A204.1 (cell line): ENCODE data around the gene PEAK3.

Source experiments
- FAIRE-seq: peaks from 2 replicates; lab custom pipeline; 2012; peaks lifted over from hg19 to GRCh38; lab: Jason Lieb, UNC

The PEAK3 gene

DNA sequence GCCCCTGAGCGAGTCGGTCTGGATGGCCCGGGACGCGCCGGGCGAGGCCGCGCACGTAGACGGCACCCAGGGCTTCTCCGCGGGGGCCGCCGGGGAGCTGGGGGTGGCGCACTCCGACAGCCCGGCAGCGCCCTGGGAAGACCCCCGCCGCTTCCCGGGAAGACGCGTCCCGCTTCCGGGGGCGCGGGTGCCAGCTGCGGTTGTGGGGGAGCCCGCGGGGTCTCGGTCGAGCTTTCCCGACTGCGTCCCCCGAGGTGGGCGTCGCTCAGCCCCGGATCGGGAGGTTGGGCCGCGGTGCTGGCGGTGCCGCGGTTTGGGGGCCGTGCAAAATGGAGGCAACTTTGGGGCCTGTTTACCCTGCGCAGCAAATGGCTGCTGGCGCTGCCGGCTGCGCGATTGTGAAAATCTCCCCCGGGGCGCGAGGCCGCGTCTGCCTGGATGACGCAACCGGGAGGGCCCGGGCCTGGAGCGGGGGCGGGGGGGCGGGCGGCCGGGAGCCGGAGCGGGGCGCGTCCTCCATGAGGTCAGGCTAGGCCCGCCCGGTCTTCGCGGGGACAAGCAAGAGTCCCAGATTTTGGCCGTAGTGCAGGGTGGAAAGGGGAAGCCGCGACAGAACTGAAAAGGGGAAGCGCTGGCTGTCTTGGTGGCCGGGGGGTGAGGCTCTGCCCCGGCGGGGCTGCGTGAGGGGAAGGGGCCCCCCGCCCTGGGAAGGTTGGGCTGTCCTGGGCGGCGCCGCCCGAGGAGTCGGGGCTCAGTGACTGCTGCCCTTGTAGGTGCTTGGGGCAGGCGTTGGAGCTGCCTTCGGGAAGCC, 11.3 kb downstream of the PEAK3 start:
- FAIRE-seq: no peak

DNA sequence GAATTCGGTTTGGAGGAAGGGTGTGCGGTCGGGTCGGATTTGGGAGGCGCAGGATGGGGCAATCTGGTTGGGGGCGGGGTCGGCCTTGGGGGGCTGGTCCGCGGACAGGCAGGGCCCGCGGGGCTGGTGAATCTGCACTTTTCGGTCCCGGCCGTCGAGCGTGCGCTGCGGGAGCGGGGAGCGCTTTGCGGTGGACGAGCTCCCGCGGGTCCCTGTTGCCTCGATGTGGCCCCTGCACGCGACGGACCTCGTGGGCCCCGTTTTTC, 11.9 kb downstream of the PEAK3 start:
- no peak for FAIRE-seq

DNA sequence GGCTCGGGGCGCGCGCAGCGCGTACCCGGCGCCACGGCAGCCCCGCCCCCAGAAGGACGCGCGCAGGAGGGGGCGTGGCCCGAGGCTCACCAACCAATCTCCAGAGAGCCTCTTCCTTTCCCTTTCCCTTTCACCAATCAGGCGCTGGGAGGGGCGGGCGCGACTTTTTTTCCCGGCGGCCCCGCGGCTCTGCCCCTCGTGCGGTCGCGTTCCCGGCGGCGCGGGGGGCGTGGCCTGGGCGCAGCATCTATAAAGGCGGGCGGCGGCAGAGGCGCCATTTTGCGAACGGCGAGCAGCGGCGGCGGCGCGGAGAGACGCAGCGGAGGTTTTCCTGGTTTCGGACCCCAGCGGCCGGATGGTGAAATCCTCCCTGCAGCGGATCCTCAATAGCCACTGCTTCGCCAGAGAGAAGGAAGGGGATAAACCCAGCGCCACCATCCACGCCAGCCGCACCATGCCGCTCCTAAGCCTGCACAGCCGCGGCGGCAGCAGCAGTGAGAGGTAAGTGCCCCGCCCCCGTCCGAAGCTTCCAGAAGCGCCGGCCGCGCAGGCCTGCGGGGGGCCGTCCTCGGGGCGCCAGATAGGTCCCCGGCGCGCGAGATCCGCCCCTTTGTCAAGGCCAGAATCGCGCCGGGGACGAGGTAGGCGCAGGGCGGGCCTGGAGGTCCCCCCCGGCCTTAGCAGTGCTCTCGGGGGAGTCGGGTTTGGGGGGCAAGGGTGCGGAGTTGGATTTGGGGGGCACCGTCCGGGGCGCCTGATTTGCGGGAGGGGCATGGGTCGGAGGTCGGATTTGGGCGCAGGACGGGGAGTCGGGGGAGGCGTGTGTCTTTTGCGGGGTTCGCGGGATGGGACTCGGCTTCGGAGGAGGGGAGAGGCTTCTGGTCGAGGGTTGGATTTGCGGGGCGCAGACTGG, 12.5 kb downstream of the PEAK3 start:
- FAIRE-seq: no peak

DNA sequence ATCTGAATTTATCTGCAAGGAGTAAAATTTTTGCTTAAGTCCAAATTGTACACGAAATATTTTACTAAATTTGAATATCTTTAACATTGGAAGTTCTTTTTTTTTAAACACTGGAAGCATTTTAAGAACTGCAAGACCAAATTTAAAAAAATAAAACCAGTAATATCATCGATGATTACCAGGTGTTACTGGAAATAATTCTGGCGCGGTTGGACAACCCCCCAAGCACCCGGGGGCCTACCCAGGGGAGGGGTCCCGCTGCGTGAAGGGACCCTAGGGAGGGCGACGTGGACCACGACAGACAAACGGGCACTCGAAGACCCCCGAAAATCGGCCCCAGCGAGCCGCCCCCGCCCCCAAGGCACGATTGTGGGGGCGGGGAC, 13.1 kb downstream of the PEAK3 start:
- FAIRE-seq: no peak

DNA sequence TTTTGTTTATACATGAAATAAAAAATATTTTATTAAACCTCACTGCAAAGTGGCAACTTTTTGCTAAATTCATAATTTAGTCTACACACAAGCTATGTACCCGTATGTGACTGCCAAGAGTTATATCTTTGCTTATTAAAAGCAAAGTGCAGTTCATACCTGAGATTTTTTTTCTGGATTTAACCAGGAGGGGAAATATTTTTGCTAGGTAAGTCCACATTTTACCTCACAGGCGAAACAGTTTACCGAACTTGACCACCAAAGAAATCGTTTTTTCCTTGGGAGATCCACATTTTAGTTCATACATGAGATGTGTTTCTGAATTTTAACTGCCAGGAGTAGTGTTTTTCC, 13.5 kb downstream of the PEAK3 start:
- no peak for FAIRE-seq

DNA sequence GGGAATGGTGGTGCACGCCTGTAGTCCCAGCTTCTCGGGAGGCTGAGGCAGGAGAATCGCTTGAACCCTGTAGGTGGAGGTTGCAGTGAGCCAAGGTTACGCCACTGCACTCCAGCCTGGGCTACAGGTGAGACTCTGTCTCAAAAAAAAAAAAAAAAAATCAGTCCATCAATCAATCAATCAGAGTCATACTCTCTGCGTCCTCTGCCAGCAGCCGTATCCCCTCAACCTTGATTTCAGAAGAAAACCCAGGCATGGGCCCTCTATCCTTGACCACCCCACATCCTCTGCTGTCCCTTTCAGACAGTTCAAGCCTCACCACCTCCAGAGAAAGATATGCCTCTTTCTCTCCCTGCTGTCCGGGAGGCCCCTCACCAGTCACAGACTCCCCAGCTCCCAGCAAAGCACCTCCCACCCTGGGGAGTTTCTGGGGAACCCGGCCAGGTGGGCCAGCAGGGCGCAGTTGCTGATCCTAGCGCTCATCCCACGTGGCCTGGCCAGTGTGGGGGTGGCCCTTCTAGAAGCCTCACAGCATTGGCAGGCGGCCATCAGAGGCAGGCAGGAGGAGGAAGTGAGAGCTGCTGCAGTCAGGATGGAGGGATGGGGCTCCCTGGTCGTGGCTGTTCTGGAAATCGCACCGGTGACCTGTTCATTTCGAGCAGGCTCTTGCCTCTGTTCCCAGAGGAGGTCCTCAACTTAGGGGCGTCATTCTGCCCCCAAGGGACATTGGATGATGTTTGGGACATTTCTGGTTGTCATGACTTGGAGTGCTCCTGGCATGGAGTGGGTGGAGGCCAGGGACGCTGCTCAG, 15.6 kb downstream of the PEAK3 start:
- FAIRE-seq: no peak

DNA sequence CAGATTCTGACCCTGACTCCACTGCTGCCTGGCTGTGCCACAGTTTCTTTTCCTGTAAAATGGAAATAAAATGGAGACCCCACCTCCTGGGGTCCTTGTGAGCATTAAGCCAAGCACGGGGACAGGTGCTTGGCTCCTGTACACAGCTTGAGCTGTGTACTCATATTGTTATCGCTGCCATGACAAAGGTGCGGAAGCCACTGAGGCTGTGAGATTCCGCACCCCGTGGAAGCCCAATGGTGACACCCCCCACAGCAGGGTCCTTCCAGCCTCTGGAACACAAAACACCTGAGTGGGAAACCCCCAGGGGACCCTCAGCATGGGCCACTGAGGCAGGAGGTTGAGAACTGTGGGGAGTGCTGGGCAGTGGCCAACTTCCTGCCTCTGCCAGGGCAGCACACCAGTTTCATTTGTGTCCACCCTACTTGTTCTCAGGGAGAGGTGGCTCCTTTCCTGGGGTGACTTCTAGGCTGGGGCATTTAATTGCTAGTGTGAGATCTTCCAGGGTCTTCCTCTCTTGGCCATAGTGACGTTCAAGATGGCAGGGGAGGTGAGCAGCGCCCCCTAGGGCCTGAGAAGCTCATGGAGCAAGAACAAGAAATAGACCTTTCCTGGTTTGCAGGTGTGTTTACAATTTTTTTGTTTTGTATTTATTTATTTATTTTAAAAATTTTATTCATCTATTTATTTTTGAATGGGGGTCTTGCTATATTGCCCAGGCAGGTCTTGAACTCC, 20.4 kb downstream of the PEAK3 start:
- FAIRE-seq: no peak

DNA sequence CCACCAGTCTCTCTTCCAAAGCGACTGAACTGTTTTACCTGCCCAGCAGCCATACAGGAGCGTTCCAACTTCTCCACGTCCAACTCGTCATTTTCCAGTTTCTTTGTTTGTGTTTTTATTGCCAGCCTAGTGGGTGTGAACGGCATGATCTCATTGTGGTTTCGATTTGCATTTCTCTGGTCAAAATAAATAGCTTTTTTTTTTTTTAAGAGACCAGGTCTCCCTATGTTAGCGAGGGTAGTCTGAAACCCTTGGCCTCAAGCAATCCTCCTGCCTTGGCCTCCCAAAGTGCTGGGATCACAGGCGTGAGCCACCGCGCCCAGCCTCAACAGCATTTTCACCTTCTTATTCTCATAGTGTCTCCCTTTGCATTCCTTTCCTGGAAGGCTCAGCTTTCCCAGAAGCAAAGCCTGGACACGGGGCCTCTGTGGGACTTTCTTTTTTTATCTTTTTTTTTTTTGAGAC, 21.6 kb downstream of the PEAK3 start:
- FAIRE-seq: no peak

DNA sequence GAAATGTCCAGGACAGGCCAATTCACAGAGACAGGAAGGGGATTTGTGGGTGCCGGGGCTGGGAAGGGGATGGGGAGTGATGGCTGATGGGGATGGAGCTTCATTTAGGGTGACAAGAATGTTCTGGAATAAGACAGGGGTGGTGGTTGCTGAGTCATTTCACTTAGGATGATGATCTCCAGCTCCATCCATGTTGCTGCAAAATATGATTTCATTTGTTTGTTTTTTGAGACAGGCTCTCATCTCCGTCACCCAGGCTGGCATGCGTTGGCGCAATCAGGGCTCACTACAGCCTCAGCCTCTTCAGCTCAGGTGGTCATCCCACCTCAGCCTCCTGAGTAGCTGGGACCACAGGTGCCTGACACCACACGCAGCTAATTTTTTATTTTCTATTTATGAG, 22.6 kb downstream of the PEAK3 start:
- FAIRE-seq: no peak

DNA sequence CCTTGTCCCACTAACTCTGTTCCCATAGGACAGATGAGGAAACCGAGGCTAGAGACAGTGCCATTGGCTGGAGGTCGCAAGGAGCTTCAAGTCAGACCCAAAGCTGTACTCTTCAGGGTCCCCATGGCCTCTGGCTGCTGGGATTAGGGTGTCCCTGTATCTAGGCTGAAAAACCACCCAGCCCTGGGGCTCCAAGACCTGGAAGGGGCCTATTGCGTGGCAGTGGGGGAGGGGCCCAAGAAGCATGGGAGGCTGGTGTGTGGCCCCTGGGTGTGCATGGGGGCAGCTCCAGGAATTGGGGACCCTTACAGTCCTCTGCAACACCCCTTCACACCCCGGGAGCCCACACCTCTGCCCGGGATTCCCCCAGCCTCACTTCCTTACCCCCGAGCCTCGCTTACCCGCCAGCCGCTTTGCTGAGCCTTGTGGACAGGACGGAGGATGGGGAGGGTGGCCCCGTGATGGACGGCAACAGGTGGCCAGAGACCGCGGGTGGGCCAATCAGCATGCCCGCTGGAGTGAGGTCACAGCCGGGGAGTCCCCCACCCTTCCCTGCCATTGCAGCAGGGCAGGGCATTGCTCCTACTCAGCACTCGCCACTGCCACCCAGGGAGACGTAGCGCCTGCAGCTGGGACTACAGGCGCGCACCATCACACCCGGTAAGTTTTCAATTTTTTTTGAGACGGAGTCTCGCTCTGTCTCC, 25.8 kb downstream of the PEAK3 start, which contains the start of gene JSRP1:
Gene JSRP1 (minus strand): TSS at position 436 of the 704 bp plus-strand sequence. CDS start 1,103 bp downstream, outside the sequence.
- FAIRE-seq: no peak

DNA sequence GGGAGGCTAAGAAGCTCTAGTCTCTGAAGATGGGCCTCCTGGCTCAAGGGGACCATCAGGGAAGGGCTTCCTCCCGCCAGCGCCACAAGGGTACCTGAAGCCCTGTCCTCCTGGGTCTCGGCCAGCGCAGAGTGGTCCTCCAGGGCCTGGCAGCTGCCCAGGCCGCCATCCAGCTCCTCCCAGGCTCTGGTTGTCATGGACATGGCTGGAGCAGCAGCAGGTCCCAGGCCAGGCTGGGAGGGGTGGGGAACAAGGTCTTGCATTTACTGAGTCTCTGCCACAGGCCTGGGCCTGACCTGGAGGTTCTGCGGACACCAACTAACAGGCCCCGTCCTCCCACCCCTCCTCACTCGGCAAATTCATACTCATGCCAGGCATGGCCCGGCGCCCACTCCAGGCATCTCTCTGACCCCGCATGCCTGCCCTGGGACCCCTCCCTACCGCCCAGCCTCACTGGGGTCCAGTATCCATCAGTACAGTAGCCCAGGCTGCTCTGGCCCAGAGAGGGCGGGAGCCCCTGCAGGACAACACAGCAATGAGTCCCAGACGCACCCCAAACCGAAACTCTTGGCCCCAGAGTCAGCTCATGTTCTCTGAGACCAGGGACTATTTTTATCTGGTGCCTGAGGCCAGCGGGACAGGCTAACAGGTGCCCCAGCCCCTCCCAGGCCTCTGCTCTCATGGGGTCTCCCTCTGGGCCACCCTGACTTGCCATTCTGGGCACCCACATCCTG, 26.7 kb downstream of the PEAK3 start:
- FAIRE-seq: no peak

DNA sequence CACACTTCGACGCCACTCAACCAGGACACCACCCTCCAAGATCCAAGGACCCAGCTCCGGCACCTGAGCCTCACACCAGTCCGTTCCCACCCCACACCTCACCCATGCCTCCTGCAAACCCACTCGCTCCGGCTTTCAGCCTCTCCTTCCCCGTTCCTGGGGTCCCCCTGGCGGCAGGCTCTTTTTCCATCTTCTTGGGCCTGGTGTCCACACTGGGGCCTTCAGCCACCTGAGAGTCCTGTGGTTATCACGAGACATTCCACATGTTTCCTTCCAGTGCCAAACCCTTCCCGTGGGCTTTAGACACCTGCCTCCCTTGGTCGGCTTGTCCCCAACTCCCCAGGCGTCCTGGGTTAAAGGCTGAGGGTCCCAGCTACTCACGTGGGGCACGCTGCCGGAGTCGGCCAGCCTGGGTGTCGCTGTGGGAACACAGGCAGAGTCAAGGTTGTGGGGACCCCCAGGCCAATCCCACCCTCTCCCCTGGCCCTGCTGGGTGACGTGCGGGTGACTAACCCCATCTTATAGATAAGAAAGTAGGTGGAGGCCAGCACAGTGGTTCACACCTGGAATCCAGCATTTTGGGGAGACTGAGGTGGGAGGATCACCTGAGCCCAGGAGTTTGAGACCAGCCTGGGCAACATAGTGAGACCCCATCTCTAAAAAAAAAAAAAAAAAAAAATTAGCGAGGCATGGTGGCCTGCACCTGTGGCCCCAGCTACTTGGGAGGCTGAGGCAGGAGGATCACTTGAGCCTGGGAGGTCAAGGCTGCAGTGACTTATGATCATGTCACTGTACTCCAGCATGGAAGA, 27.7 kb downstream of the PEAK3 start:
- no peak for FAIRE-seq

DNA sequence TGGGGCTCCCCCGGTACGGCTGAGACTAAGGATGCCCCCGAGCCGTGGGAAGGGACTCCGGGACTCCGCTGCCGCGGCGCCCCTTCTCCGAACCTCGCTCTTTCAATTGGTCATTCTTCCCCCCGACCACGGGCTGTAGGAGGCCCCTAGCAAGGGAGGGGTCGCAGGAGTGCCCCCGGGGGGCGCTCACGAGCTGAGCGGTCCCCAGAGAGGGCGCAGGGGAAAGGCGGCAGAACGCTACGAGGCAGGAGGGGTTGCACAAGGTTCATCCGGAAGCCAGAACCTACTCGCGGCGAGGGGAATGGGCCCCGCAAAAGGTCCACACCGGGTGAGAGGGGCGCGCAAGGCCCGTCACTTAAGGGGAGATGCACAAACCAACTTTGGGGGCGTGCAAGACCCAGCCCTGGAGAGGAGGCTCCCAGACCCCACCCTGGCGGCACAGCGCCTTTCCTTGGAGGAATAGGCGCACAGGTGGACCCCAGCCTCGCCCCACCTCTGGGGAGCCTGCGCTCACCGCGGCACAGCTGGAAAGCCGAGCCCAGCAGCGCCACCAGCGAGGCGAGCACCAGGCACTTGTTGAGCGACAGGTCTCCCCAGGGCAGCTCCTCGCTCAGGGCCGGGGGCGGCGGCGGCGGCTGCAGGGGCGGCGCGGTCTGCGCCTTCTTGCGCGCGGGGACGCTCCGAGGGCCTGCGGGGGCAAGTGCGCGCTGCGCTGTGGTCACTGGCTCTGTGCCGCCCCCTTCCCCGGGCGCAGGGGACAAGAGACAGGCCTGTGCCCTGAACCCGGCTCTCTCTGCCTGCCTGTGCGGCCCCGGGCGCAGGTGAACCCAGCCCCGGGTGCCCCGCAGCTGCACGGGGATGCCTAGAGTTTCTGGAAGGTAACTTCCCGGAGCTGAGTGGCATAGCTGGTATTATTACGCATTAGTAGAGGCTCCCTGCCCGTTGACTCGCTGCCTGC, 28.6 kb downstream of the PEAK3 start:
- FAIRE-seq: no peak

DNA sequence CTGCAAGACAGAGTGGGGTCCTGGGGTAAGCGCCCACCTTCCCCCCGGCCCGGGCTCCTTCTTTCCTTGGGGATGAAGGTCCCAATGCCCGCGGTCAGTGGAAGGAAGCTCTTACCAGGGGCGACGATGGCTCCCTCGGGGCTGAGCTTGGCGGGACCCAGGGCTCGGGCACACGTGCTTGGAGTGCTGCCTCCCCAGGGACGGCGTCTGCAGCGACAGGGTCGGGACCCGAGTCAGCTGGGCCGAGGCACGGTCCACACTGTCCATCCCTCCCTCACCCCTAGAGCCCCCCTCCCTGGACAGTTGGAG, 29.2 kb downstream of the PEAK3 start:
- FAIRE-seq: no peak

DNA sequence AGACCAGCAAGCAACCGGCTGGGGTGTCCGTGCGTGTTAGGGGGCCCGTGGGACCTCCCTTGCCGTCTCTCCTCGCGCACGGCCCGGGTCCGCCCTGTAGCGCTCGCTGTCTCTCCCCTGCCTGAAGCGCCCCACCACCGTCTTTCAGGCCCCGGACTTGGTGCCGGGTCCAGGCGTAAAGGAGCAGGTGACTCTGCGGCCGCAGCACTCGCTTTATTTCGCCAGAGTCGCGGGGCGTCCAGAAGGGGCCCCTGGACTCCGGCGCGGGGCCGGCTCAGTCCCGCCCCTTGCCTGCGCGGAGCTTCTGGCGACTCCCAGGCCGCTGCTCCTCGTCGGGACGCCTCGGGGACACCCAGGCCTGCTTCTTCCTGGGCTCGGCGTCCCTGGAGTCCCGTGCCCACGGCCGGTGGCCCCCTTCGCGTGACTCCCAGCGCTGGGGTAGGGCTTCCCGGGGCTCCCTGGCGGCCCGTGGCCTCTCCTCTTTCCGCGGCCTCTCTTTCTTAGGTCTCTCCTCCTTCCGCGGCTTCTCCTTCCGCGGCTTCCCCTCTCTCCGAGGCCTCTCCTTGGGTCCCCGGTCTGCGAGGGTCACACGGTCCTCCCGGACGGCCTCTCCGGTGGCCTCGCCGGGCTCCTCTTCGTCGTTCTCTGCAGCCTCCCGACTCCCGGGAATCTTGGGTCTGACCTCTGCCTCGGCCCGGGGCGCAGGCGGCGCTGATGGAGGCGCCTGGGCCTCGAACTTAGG, 29.7 kb downstream of the PEAK3 start:
- FAIRE-seq: no peak

DNA sequence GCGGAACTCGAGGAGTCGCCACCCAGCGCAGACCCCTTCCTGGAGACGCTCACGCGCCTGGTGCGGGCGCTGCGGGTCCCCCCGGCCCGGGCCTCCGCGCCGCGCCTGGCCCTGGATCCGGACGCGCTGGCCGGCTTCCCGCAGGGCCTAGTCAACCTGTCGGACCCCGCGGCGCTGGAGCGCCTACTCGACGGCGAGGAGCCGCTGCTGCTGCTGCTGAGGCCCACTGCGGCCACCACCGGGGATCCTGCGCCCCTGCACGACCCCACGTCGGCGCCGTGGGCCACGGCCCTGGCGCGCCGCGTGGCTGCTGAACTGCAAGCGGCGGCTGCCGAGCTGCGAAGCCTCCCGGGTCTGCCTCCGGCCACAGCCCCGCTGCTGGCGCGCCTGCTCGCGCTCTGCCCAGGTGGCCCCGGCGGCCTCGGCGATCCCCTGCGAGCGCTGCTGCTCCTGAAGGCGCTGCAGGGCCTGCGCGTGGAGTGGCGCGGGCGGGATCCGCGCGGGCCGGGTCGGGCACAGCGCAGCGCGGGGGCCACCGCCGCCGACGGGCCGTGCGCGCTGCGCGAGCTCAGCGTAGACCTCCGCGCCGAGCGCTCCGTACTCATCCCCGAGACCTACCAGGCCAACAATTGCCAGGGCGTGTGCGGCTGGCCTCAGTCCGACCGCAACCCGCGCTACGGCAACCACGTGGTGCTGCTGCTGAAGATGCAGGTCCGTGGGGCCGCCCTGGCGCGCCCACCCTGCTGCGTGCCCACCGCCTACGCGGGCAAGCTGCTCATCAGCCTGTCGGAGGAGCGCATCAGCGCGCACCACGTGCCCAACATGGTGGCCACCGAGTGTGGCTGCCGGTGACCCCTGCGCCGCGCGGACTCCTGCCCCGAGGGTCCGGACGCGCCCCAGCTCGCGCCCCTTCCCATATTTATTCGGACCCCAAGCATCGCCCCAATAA, 30.6 kb downstream of the PEAK3 start:
- FAIRE-seq: no peak

DNA sequence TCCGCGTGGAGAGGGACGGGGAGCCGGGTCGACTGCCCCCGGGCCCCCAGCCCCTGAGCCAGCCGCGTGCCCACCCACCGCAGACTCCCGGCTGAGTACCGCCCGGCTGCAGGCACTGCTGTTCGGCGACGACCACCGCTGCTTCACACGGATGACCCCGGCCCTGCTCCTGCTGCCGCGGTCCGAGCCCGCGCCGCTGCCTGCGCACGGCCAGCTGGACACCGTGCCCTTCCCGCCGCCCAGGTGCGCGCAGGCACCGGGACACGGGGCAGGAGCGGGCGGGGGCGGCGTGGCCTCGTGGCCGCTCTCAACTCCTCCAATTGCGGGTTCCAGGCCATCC, 31.2 kb downstream of the PEAK3 start:
- FAIRE-seq: no peak
